ENCODE measurements around the gene TLDC2. TPM values are rescaled to one million over a fixed set of nuclear protein-coding genes. Genes with fewer than 3 reads are reported as not detected.

Gene TLDC2
- total and polyA plus RNA-seq, 2 of the 8 experiments (the other 6 are each of a cell fraction or from before 2014, with no cell fraction given): 0.29 to 0.34 TPM

DNA sequence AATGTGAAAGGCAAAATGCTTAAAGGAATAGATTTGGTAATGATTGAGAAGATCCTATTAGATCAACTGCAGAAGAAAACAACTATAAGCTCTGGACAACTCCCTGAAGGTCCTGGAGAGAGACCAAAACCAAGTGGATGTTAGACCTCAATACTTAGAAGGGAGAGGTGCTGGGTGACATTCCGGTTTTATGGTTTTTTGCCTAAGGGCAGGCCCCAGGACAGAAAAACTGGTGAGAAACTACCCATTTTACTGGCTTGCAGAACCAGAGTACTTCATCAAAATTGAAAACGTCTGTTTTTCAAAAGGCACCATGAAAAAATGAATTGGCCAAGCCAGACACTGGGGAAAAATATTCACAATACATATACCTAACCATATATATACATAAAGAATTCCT lies 49.3 kb downstream of the TLDC2 start:
- no peak for DNase-seq (ENCODE audit: low read depth in 1 of 2, low spot score in 2 of 2)
- Histone ChIP-seq H3K14ac (ENCODE audit: insufficient read length) (no peak overlapping the region), H3K79me1 (ENCODE audit: low read depth, low read length) (no peaks in the 10 kb centered on the region), H3K18ac (ENCODE audit: extremely low read depth, low read length) (no peak overlapping the region), H3K56ac (replicated peaks; ENCODE audit: insufficient read length, low read depth, low read length) (no peak overlapping the region), H3K4me3 (ENCODE audit: extremely low read depth in 1 of 4, insufficient read depth in 2 of 4, low read depth in 3 of 4, low read length in 4 of 4) (no peak overlapping the region), H4K8ac (ENCODE audit: extremely low read depth, insufficient read depth, low read length) (no peak overlapping the region), H3K9ac (replicated peaks in 1 of 4; ENCODE audit: extremely low read depth in 1 of 4, low read depth in 3 of 4, low read length in 3 of 4) (no peak overlapping the region), H2BK5ac (ENCODE audit: low read depth, low read length) (no peak overlapping the region), H3K9me3 (ENCODE audit: insufficient read depth in 2 of 2, low read depth in 1 of 2, low read length in 1 of 2) (no peaks in the 10 kb centered on the region), H3K4ac (replicated peaks; ENCODE audit: insufficient read length, low read depth, low read length) (no peak overlapping the region), H3K27me3 (replicated peaks in 1 of 4; ENCODE audit: control insufficient read depth in 3 of 4, extremely low read depth in 1 of 4, insufficient read depth in 3 of 4, low read length in 3 of 4) (no peaks in the 10 kb centered on the region), H4K91ac (replicated peaks; ENCODE audit: insufficient read length, low read length) (no peak overlapping the region), H3K23ac (ENCODE audit: insufficient read length) (no peak overlapping the region), H4K5ac (ENCODE audit: insufficient read length, low read depth, low read length) (no peak overlapping the region), H2BK15ac (ENCODE audit: low read length) (no peak overlapping the region), H3K36me3 (ENCODE audit: control insufficient read depth in 2 of 4, insufficient read depth in 4 of 4, low read length in 3 of 4) (peaks cover 0 to 38% (median 2%) of the 10 kb centered on the region in 4 experiments; a peak in 5 of 8 replicates), H2BK20ac (ENCODE audit: low read length) (no peak overlapping the region), H2AK5ac (ENCODE audit: low read depth, low read length) (no peak overlapping the region), H3K4me2 (ENCODE audit: insufficient read depth in 1 of 2, low read depth in 2 of 2, low read length in 2 of 2) (no peak overlapping the region), H3K23me2 (ENCODE audit: low read depth, low read length) (no peaks in the 10 kb centered on the region), H2AFZ (ENCODE audit: low read length) (no peak overlapping the region), H3K4me1 (replicated peaks in 1 of 4; ENCODE audit: control insufficient read depth in 3 of 4, insufficient read depth in 4 of 4, low read length in 3 of 4) (no peaks in the 10 kb centered on the region), H2BK120ac (replicated peaks; ENCODE audit: low read depth, low read length) (no peak overlapping the region), H3K27ac (ENCODE audit: low read depth, low read length) (no peak overlapping the region), H4K20me1 (replicated peaks in 1 of 2; ENCODE audit: control insufficient read depth in 1 of 2, insufficient read depth in 2 of 2, low read length in 2 of 2) (no peaks in the 10 kb centered on the region), H3K79me2 (ENCODE audit: control insufficient read depth in 1 of 2, insufficient read depth in 2 of 2, low read length in 2 of 2) (no peaks in the 10 kb centered on the region), H2BK12ac (ENCODE audit: low read depth, low read length) (no peak overlapping the region)
- POLR2A ChIA-PET (ENCODE audit: partially characterized antibody): interaction anchor here (1.3 kb wide), 1 partner anchor 30 kb away, joined by 3 read pairs; no protein-coding TSS in a partner anchor
- no peak for FAIRE-seq
- WGBS, 2 experiments (ENCODE audit: extremely low coverage in 1 of 2, insufficient coverage in 1 of 2, insufficient read length in 1 of 2, insufficient replicate concordance in 2 of 2, low coverage in 1 of 2, low lambda C conversion rate in 2 of 2, missing lambda C conversion rate in 1 of 2): 82% methylated on average over 2 of the region's 2 CpGs; no CpG with 5 or more reads in 1 of the 2 experiments
- CTCF ChIA-PET (ENCODE audit: partially characterized antibody): interaction anchor here (1.7 kb wide), 1 partner anchor 36 kb away, joined by 3 read pairs; no protein-coding TSS in a partner anchor
- TF ChIP-seq SUZ12 (IDR thresholded peaks at IDR 0.05; ENCODE audit: low read length) (no peak), ATF2 (IDR thresholded peaks at IDR 0.05; ENCODE audit: low read length) (no peak), POLR2A (IDR thresholded peaks at IDR 0.05; ENCODE audit: control extremely low read depth in 1 of 2, low read depth in 2 of 2, low read length in 2 of 2) (no peak), KDM4A (IDR thresholded peaks at IDR 0.05; ENCODE audit: low read depth, low read length, severe bottlenecking) (no peak), JUND (IDR thresholded peaks at IDR 0.05; ENCODE audit: low read length) (no peak), MAFK (IDR thresholded peaks at IDR 0.05; ENCODE audit: low read depth, low read length) (no peak), NANOG (IDR thresholded peaks at IDR 0.05; ENCODE audit: insufficient read depth, low read depth, low read length, poor library complexity, severe bottlenecking) (no peak), CBX8 (IDR thresholded peaks at IDR 0.05; ENCODE audit: borderline replicate concordance, low read depth, low read length) (no peak), SIN3A (conservative IDR thresholded peaks at IDR 0.05 in 1 of 2, IDR thresholded peaks at IDR 0.05 in 1 of 2; ENCODE audit: low read depth in 1 of 2, low read length in 2 of 2) (no peak), TCF12 (IDR thresholded peaks at IDR 0.05; ENCODE audit: low read depth, low read length) (no peak), RXRA (IDR thresholded peaks at IDR 0.05; ENCODE audit: insufficient read depth, low read depth, low read length) (no peak)
- TF ChIP-seq, protein P1, sequence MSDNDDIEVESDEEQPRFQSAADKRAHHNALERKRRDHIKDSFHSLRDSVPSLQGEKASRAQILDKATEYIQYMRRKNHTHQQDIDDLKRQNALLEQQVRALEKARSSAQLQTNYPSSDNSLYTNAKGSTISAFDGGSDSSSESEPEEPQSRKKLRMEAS (IDR thresholded peaks at IDR 0.05): no peak

Measured in H1 (cell line).